Medulla oblongata (tissue), 1 donor: ENCODE measurements around the gene HOXB13.

Experiments used
- DNase-seq: peaks from one replicate; pipeline ENCODE4 v3.0.0-alpha.2; 2015; ENCODE audit errors: extremely low spot score

Gene HOXB13

DNA sequence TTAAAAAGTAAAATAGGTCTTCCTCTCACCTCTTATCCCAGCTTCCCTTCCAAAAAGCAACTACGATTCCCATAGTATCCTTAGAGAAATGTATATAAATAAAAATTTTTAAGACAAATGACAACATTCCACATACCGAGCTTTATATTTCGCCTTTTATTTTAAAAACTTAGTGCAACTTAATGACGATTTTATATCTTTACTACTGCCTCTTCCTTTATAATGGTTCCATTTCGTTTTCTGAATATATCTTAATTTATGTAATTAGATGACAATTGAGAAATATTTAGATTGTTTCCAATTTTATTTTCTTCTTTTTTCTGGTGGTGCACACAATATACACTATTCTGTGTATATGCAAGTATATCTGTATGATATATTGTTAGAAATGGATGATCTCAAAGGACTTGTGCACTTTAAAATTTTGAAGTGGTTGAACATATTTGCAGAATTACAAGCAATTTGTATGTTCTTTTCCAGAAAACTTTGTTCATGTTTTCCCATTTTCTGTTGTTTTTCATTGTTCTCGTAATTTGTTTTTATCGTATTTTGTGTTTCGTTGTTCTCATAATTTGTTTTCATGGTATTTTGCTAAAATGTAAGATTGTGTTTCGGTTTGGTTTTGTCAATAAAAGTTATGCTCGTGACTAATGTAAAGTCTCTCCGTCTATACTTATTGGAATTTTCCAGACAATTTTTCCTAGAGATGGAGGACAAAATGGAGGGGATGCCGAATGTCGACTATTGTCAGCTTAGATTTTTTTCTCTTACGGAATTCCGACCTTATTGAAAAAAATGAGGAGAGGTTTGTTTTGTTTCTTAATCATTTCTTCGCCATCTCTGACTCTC is 20.4 kb upstream of the HOXB13 start:
- DNase-seq: no peak

DNA sequence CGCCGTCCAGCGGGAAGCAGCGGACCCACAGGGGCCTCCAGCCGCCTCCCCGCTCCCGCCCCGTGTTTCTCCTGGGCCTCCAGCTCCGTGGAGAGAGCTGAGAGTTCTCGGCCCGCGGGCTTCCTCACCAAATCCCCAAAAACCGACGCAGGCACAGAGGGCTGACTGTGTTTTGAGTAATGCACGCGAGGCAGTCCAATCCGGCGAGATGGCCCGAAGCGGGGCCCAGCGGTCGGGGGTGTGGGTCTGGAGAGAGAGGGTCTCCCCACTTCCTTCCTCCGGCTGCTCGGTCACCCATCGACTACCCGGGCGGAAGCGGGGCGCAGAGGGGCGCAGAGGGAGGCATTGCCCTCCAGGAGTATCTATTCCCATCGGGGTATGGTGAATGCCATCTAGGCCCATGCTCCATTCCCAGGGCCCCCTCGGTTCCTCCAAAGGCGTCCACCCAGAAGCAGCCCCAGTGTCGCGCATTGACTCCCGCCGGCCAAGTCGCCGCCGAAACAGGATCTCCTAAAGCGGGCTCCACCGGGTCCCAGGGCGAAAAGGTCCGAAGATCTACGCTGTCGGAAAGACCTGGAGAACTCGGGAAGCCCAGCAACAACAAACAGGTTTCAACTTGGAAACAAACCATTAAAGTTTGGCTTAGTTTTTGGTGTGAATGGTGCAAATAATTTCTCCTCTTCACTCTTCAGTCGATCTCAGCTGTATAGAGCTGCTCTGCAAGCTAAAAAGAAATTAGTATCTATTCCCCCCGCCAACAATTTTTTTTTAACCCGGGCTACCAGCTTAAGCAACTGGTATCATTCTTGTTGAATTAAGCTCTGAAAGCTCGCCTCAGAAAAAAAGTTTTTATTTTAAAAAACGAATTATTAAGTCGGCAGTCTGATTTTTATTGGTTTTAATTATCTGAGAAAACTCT is 19.2 kb upstream of the HOXB13 start:
- no peak for DNase-seq

DNA sequence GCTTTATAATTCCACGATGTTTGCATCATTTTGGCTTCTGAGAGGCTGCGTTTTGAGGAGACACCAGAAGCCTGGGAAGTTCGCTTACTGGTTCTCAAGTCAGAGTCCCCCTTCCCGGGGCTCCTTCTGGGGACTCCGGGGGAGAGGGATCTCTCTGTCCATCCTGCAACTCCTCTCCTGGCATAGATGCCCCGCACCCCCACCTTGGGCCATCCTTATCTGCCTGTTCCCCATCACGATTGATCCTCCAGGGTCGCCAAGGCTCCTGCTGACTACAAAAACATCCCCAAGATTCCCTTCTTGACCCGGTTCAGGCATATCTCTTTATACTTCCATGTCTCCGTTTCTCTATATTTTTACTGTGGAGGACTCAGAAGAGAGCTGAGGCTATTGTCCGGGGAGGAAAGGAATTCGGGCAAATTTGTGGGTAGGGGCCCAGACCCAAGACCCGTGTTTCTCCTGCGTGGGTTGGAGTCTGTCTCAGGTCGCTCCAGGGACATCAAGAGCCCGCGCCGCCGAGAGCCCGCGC is 18.4 kb upstream of the HOXB13 start:
- DNase-seq: no peak

DNA sequence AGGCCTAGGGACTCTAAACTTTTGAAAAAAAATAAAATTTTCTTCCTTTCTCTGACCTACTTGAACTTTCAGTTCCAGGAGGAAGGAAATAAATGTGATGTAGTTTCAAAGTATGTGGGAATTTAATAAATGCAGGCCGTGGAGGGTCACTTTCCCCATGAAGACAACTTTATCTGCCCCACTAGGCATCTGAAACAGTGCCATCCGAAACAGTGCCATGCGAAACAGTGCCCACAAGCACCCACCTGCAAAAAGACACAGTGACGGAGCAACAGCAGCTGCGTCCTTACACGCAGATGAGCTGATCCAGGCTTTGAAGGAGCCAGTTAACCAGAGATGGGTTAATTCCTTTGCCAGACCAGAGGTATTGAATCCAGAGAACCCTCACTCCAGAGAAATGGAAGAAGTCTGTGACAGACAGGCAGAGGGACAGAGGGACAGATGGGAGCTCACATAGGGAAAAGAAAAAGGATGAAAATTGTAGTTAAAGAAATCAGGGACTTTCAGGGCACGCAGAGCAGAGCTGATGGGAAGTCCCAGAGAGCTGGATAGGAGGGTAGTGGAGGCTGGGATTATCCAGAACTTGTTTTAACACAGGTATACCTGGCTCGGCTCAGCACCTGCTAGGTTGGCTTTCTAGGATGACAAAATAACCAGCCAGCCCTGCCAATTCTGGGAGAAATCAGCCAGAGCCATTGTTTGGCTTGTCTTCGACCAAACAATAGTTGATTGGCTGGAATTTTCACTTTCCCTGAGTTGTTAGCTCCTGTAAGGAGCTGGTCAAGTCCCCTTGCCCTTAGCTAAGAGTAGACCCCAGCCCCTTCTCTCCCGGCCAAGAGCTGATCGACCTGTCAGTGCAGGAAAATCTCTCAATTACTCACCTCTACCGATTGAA is 17.1 kb upstream of the HOXB13 start:
- DNase-seq: no peak

DNA sequence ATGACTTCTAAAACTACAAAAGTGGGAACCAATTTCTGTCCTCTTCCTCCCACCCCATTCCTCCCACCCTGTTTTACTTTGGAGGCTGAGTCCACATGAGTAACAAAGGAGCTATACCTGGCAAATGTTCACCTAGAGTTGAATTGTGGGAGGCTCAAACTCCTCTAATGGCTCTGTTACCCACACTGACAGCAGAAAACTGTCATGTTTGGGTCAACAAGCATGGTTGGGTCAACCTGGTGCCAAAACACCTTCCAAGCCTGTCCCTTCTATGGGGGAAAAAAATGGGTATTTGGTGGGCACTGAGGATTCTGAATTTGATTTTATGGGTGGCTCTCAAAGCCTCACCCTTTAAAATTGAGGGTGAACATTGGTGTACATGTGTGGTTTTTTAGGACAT is 12.0 kb upstream of the HOXB13 start:
- no peak for DNase-seq

DNA sequence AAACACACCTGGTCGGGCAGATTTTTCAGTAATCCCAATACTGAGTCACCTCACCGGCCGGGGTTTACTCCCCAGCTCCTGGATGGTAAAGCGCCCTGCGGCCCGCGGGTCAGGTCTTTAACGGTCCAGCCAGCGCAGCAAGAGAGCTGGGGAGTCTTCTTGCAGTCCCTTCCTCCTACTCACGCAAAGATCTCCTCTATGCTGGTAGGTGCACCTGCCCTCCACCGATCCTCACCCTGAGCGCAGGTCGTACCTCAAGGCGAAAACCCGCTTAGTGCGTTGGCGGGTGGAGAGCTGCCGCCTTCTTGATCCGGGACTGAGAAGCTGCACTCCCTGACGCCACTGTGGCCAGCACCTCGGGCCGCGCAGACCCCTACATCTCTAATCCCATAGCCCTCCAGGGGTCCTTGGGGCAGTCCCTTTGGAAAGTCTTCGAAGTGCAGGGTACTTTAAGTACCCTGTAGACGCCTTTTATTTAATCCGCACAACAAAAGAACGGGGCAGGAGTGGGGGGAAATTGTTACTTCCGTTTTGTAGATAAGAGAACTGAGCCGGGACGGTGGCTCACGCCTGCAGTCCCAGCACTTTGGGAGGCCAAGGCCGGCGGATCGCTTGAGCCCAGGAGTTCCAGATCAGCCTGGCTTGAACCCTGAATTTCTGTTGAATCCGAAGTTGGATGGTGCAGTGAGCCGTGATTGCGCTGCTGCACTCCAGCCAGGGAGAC is 10.4 kb upstream of the HOXB13 start:
- no peak for DNase-seq

DNA sequence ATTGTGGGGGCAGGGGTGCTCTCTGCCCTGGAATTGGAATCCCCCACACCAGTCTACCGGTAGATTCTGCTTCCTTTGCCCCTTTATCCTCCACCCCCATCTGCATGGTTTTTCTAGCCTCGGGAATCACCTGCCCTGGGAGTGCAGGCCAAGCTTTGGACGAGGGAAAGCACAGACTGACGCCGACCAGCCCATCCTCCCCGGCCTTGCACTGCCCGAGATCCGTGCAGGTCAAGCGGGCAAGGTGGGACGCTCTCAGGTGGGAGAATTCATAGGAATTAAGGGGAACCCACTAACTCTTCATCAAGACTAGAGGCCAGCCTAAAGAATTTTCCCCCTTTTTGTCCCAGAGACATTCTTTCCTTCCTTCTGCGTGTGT is 9.9 kb upstream of the HOXB13 start:
- no peak for DNase-seq

DNA sequence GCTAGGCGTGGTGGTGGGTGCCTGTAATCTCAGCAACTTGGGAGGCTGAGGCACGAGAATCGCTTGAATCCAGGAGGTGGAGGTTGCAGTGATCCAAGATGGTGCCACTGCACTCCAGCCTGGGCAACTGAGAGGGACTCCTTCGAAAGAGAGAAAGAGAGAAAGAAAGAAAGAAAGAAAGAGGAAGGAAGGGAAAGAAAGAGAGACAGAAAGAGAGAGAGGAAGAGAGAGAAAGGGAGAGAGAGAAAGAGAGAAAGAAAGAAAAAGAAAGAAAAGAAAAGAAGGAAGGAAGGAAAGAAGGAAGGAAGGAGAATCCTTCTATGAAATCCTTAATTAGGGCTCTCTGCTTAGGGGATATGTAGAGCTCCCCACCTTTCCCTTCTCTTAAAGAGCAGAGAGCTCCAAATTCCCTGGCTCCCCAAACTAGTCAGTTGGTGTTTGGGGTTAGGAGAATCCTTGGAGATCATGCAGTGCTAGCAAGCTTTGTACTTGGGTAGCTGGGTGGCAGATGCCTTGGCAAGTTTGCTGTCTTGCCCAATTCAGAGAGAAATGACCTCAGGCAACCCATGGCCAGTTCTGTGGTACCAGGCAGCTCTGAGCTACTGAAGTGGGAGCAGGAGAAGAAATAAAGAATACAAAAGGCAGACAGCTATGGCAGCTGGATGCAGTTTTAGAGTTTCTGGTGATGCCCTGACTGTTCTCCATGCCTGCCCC is 8.9 kb upstream of the HOXB13 start:
- no peak for DNase-seq

DNA sequence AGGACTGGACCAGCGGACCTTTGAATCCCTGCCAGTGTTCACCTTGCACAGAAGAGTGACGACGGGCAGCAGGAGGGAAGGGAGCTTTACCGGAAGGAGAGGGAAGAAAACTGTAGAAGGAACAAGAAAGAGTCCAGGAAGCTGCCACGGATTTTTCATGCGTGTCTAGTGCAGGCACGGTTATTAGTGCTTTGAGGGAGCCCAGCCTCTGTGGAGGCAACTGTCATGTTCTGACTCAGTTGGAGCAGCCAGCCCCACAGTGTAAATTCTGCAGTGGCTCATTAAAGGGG is 6.5 kb upstream of the HOXB13 start:
- DNase-seq: no peak

DNA sequence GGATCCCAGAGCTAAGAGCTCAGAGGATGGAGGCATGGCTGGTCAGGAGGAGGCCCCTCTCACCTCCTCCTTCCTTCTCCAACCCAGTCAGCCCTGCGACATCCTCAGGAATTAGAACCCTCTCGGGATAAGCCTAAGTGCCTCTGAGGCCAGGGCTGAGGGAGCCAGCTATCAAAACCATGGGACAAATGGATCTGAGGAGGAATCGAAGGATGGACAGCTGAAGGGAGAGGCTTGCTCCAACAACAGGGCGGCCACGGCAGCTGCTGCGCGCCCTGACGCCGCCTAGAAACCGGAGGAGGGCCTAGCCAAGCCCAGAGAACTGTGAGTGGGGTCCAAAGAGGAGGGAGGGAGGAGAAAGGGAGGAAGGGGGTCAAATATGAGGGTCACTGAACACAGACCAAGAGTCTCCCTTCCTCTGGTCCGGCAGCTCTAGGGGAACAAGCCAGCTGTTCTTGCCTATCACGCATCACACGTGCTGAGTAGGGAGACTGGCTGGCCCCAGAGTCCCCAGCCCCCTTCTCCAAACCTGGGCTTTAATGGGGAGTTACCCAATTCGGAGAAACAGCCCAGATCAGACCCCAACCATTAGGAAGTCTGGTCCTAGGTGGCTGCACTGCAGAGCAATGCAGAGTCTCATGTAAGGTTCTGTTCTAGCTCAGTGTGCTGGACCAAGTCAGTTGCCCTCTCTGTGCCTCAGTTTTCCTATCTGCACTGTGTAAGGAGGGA is 5.9 kb upstream of the HOXB13 start:
- DNase-seq: no peak

DNA sequence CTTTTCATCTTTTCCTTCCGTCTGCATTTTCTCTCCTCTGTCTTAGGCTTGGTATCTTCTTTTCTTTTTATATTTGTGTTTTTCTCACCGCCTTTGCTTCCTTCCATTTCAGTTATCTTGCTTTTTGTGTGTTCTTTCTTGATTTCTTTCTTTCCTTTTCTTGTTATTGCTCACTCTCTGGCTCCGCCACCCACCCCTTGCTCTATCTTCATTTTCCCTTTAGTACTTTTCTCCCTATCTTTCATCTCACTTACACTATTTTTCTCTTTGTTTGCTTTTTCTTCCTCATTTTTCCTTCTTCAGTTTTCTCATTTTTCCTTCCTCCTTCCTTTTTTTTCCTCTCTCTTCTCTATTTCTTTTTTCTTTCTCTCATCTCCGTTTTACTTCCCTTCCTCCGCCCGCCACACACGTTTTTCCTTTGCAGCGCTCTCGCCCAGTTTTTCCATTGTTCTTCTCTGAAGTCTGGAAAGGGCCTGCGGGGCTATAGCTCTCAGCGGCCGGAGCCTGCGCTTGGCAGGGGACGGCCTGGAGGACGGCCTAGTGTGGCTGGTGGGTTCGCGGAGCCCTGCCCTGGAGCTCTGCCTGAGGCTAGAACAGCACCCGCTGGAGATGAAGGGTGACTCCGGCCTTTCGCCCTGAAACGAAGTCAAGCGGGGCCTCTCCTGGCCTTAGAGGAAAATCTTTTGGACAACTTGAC is 5.2 kb upstream of the HOXB13 start:
- DNase-seq: no peak

DNA sequence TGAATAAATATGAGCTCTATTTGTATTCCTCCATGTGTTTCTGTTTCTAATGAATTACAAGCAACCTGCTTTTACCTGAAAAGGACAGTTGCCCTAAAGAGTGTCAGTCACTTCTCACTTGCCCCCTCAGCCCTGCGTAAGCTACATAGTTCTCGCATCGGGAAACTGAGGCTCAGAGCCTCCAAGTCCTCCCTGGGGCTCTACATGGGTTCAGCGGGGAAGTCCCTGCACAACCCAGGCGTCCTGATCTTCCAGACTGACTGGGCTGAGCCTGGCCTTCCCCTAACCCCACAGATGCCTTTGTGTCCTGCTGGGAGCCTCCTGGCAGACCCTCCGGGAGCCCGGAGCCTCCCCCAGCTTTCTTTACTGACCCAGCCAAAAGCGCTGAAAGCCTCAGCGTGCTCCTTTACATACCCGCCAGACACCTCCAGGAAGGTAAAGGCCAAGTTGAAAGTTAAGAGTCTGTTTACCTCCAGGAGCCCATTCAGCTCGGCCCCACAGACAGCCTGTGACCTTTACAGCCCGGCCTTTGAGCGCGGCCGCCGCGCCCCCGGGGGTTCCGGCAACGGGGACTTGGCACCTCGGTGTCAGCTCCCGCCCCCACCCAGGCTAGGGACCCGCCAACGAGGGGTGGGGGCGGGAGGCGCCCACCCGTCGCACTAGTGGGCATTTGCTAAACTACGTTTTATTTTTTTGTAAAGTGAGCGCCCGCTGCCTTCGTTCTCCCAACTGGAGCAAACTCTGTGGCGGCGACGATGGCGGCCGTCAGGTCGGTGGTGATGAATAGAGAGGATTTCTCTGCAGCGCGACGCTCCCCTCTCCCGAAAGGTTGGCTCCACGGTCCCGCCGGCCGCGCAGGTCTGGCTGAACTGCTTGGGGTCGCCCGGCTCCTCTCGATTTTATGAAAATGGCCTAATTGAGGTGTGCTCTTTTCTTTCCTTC is 4.4 kb upstream of the HOXB13 start:
- no peak for DNase-seq

DNA sequence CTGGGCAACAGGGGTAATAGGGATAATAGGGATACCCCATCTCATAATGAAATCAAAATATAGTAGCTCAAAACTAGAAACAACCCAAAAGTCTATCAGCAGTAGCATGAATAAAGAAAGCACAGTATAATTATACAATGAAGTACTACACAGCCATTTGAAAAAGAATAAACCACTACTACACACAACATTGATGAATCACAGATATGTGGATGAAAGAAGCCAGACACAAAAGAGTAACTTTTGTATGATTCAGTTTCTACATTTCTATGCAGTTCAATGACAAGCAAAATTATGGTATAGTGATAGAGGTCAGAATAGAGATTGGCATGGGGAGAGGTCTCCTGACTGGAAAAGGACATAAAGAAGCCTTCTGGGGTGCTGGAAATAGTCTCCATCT is 2.8 kb upstream of the HOXB13 start:
- DNase-seq: no peak

DNA sequence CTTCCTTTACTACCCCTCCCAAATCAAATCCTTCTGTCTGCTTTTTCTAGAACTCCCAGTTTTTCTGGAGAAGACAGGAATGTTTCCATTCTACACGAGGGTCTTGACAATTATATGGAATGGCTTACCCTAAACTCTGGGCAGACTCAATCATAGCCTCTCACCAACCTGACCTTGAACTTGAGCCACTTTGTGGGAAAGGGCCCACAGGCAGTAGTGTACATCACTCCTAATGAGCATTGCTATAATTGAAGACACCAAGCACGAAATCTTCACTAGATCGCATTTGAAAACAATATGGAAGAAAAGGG is 1.6 kb upstream of the HOXB13 start:
- DNase-seq: no peak

DNA sequence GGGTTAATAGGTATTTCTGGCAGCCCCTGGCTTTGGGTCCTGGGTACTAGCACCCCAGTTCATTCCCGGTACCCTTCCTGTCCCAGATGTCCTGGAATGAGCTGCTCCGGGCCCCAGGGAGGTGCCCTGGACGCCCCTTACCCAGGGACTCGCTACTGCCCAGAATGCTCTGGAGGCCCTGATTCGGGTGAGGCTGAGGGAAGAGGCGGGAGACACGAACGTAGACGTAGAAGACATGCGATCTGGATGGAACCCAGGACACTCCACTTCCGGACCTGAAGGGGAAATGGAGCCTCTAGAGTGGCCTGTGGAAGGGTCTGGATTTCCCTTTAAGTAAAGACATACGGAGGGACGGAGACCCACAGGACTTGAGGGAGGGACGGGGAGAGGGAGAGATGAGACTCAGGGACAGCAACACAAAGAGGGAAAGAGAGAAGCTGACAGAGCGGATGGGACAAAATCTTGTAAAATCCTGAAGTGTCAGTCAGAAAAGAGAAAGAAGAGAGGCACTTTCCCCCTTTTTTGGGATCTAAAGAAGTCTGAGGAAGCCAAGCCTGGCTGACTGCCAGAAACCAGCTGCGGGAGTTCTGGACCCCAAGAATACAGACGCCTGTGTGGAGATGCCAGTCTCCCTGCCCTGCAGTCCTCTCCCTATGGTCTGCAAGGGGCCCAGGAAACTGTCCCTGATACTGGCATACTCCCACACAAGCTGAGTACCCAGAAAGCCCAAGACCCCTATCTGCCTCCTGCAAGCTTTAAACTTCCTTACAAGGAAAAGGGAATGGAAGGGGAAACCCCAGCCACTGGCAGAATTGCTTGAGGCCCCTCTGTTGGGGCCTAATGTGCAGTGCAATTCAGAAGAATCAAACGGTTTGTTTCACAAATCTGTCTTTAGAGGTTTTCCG is 1.0 kb upstream of the HOXB13 start:
- no peak for DNase-seq

DNA sequence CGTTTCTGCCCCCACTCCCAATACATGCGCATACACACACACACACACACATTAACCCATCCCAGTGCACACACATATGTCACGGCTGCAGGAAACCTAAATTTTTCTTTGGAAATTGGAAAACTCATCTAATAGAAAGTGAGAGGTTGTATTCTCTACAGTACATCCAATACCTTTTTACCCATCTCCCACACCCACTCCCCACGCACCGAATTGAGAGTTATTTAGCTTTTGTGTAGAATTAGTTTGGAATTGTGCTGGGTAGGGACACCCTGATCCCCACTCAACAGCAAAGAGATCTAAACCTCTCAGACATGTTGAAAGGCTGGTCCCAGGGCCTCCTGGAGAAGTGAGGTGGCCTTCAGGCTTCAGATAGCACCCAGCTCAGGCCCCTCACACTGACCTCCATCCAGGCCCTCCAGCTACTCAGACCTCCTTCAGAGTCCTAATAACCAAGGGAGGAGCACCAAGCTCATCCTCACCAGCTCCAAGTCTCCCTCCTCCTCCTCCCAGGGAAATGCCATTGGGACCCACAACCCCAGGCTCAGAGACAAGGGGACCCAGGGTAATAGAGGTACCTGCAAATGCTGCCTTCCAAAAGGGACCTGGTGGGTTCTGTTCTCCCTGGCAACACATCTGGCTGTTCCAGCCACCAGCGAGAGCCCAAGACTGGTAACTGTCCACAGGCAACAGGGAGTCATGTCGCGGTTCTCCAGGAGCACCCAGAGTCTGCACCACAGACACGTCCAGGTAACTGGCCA is 955 bp downstream of the HOXB13 start:
- DNase-seq: no peak

DNA sequence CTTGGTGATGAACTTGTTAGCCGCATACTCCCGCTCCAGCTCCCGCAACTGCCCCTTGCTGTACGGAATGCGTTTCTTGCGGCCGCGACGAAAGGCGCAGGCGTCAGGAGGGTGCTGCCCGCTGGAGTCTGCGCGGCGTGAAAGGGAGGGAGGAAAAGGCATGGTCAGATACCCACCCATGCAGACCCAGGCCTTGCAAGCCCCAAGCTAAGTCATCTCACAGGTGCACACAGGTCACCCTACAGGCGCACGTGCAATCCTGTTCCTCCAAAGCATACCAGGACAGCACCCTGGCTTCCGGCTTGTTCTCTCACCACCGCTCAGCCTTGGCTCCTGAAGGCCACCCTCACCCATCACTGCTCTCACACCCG is 1.6 kb downstream of the HOXB13 start:
- no peak for DNase-seq
